Gastroesophageal sphincter (tissue), 4 donors: ENCODE measurements around the gene ASIC2. TPM values are rescaled to one million over a fixed set of nuclear protein-coding genes. Genes with fewer than 3 reads are reported as not detected.

ENCODE experiments used
- ATAC-seq: fragments of 150-250 bp; one replicate; pipeline ENCODE4 v1.9.1; 2016; ENCODE audit warnings: mild to moderate bottlenecking, moderate library complexity
- H3K27ac ChIP-seq, 4 donors: fragments of 200-600 bp; sonication (generic) in 3 of 4; 1 replicate in 3 of 4; 2 replicates in 1 of 4; pipeline ENCODE4 v1.5.1; 2016 to 2019
- H3K27me3 ChIP-seq: fragments of 200-600 bp; sonication (generic); one replicate; pipeline ENCODE4 v1.5.1; 2019
- H3K36me3 ChIP-seq, 2 donors: fragments of 200-600 bp; sonication (generic); one replicate each; pipeline ENCODE4 v1.5.1; 2019; ENCODE audit warnings: control low read depth in 1 of 2
- H3K4me1 ChIP-seq, 3 donors: fragments of 200-600 bp; sonication (generic); 1 replicate in 2 of 3; 2 replicates in 1 of 3; pipeline ENCODE4 v1.5.1; 2016 to 2019; ENCODE audit warnings: control low read depth in 2 of 3
- H3K4me3 ChIP-seq, 2 donors: fragments of 200-600 bp; sonication (generic); one replicate each; pipeline ENCODE4 v1.5.1; 2019; ENCODE audit warnings: mild to moderate bottlenecking in 1 of 2, moderate library complexity in 1 of 2
- H3K9me3 ChIP-seq, 3 donors: fragments of 200-600 bp; sonication (generic); one replicate each; pipeline ENCODE4 v1.5.1; 2017 to 2019; ENCODE audit warnings: control low read depth in 2 of 3
- EP300 ChIP-seq: sonication (generic); formaldehyde crosslinking; IDR thresholded peaks from one replicate; pipeline ENCODE4 v1.6.1; 2017; ENCODE audit warnings: antibody characterized with exemption, mild to moderate bottlenecking
- POLR2A ChIP-seq, 2 donors: fragments of 450-650 bp; IDR thresholded peaks; one replicate each; pipeline ENCODE4 v1.6.1; 2017; ENCODE audit warnings: antibody characterized with exemption in 2 of 2, mild to moderate bottlenecking in 2 of 2, moderate library complexity in 1 of 2
- POLR2AphosphoS5 ChIP-seq: sonication (generic); formaldehyde crosslinking; IDR thresholded peaks from one replicate; pipeline ENCODE4 v1.6.1; 2017; ENCODE audit warnings: antibody characterized with exemption
- WGBS, 2 donors: methylation state at CpG; one replicate each; pipeline ENCODE4 v1.1.5; 2018; ENCODE audit warnings: low coverage in 1 of 2; 5-methylcytosine and 5-hydroxymethylcytosine counted together
- total RNA-seq, 4 donors: library from RNA; depleted of rRNA; stranded (reverse); fragments of >200 nt; gene quantifications; one replicate each; pipeline ENCODE4 v1.1.0, GENCODE V29; 2016
- TF ChIP-seq, protein P1 (sequence below), 4 experiments: fragments of 200-600 bp in 2 of 4; fragments of 450-650 bp in 2 of 4; sonication (generic) in 1 of 4; IDR thresholded peaks; one replicate each; pipeline ENCODE4 v1.5.1; 2017 to 2019; ENCODE audit warnings: antibody characterized with exemption in 4 of 4, mild to moderate bottlenecking in 2 of 4, moderate library complexity in 2 of 4

Gene ASIC2
- total RNA-seq, 4 donors from 2014 or later: 0.15 TPM; not detected in 3

DNA sequence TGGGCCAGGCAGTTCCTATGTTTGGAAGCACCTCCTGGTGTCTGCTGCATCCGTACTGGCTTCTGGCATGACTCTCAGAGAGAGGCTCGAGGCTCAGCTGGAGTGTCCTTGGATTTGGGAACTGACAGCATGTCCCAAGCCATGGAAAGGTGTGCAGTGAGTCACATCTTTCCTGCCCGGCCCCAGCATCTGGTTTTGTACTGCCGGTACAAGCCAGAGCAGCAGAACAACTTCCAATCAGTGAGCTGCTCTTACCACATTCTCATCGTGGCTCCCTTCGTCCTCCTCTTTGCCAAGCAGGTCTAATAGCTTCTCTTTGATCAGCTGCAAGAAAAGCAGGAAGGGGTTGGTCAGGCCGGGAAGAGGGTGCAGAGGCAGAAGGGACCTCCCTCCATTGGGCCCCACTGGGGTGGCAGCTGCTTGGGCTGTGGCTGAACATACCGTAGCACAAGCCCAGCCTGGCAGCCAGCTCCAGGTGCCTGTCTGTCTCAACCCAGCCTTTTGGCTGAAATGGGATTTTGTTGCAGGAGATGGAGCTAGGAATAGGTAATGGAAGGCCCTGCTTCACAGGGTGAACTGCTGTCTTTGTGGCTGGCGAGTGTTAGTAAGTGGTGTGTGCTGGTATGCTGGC lies 277.3 kb downstream of the ASIC2 start:
- no peak for TF ChIP-seq POLR2A (IDR thresholded peaks at IDR 0.05)
- Histone ChIP-seq H3K4me3 (no peak overlapping the region), H3K9me3 (no peaks in the 10 kb centered on the region), H3K27ac (no peak overlapping the region), H3K36me3 (no peaks in the 10 kb centered on the region), H3K4me1 (no peaks in the 10 kb centered on the region), H3K27me3 (no peaks in the 10 kb centered on the region)
- WGBS, 2 donors: 51 to 86% methylated on average over 3 to 4 of the region's 9 CpGs
- ATAC-seq: no peak

DNA sequence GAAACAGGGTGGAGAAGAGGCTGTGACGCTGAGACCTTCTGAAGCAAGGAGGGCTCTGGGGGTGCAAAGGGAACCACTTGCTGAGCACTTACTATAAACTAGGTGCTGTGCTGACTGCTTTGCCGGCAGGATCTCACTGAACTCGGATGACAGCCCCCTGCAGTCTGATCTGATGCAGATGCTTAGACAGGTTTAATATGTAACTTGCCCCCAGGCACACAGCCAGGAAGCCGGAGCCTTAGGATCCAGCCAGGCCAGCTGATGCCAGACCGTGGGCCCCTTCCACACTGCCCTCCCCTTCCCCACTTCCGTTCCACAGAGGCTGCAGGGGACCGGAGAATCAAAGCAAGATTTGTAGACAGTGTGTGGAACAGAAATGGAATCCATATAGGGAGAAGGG lies 278.3 kb downstream of the ASIC2 start:
- WGBS, 2 donors: 35 to 52% methylated on average over 2 to 3 of the region's 7 CpGs
- H3K27ac ChIP-seq: no peak overlapping the region
- H3K4me3 ChIP-seq: no peak overlapping the region
- no peaks in the 10 kb centered on the region for H3K27me3 ChIP-seq
- H3K36me3 ChIP-seq: no peaks in the 10 kb centered on the region
- no peaks in the 10 kb centered on the region for H3K4me1 ChIP-seq
- TF ChIP-seq POLR2AphosphoS5 (no peak), POLR2A (IDR thresholded peaks at IDR 0.05) (no peak), EP300 (no peak)
- TF ChIP-seq, protein P1, sequence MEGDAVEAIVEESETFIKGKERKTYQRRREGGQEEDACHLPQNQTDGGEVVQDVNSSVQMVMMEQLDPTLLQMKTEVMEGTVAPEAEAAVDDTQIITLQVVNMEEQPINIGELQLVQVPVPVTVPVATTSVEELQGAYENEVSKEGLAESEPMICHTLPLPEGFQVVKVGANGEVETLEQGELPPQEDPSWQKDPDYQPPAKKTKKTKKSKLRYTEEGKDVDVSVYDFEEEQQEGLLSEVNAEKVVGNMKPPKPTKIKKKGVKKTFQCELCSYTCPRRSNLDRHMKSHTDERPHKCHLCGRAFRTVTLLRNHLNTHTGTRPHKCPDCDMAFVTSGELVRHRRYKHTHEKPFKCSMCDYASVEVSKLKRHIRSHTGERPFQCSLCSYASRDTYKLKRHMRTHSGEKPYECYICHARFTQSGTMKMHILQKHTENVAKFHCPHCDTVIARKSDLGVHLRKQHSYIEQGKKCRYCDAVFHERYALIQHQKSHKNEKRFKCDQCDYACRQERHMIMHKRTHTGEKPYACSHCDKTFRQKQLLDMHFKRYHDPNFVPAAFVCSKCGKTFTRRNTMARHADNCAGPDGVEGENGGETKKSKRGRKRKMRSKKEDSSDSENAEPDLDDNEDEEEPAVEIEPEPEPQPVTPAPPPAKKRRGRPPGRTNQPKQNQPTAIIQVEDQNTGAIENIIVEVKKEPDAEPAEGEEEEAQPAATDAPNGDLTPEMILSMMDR (IDR thresholded peaks at IDR 0.05): no peak
- no peak for ATAC-seq
- no peaks in the 10 kb centered on the region for H3K9me3 ChIP-seq

DNA sequence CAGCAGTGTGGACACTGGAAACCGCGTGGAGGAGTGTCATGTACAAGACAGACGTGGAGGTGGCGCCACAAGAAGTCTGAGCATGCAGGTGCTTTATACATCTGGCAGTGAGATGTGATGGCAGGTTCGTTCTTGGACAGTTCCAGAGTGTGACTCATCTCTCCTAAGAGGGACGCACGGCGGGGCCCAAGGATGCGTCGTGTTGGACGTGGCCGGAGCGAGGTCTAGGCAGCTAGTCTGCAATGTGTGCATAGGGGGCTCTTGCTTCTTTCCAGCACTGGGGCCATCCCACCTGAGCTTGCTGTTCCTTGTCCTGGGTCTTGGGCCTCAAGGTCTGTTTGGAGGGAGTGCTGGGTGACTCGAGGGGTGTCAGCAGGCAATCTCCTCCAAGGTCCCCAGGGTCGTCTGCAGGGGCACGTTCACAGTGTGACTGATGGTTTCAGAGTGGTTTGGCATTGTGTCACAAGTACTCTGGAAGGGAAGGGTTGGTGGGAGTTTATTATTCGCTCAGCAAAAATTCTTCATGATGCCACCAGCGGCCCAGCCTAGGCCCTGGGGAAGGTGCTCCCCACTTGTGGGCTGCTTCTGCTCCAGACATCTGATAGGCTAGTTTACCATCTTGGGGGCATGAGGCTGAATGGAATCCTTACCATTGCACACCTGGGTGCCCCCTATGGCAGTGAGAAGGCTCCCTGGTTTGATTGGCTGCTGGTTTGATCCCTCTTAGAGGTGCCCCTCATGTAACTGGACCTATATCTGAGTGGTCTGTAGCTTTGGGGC lies 279.3 kb downstream of the ASIC2 start:
- no peak for ATAC-seq
- Histone ChIP-seq H3K27me3 (no peaks in the 10 kb centered on the region), H3K4me3 (no peak overlapping the region), H3K27ac (no peak overlapping the region), H3K9me3 (no peaks in the 10 kb centered on the region), H3K36me3 (no peaks in the 10 kb centered on the region), H3K4me1 (no peaks in the 10 kb centered on the region)
- WGBS, 2 donors: 100% methylated on average over 2 of the region's 18 CpGs; no CpG with 5 or more reads in 1 of the 2 donors
- TF ChIP-seq EP300 (no peak), POLR2AphosphoS5 (no peak), POLR2A (IDR thresholded peaks at IDR 0.05) (no peak)
- TF ChIP-seq, protein P1 (IDR thresholded peaks at IDR 0.05): no peak

DNA sequence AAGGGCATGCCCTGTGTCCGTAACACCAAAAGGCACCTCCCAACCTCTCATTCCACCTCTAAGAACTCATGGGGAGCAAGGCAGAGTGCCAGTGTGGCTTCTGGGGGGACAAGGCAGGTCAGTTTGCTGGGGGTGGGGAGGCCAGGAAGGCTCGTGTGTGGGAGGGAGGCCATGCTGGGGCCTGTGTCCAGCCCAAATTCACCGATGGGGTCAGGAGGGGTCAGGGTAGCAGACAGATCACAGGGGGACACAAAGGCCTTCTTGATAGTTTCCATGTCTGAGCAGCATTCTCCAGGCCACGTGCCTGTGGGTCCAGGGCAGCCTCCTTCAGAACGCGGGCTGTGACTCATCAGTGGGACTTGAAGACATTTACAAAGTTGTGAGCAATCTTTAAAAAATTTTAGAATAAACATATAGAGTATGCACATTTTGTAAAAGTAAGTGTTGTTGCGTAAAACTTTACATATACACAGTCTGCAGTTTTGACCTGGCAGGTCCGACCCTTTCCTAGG lies 280.5 kb downstream of the ASIC2 start:
- Histone ChIP-seq H3K4me1 (no peaks in the 10 kb centered on the region), H3K27me3 (no peaks in the 10 kb centered on the region), H3K27ac (no peak overlapping the region), H3K9me3 (no peaks in the 10 kb centered on the region), H3K4me3 (no peak overlapping the region), H3K36me3 (no peaks in the 10 kb centered on the region)
- TF ChIP-seq POLR2A (IDR thresholded peaks at IDR 0.05) (no peak), POLR2AphosphoS5 (no peak), EP300 (no peak)
- TF ChIP-seq, protein P1 (IDR thresholded peaks at IDR 0.05): no peak
- 28 to 33% methylated on average over 3 to 5 of the region's 8 CpGs for WGBS, 2 donors
- no peak for ATAC-seq

DNA sequence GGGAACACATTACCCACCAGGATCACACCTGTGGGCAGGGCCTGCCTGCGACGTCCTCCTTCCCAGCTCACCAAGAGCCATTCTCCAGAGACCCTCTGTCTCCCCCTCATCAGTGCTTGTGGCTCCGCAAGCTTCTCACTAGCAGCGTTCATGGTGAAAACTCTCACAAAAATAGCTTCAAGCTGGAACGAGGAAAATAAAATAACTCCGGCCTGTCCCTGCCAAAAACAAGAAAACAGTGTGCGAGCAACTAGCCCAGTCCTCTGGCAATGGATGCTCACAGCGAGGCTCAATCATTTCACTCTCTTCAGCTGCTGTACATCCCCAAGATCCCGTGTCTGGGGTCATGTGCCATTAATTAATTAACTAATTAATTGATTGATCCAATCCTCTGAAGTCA lies 283.5 kb downstream of the ASIC2 start:
- WGBS, 2 donors: 73 to 94% methylated on average over 2 to 8 of the region's 9 CpGs
- ATAC-seq: no peak
- Histone ChIP-seq H3K27me3 (peaks cover 6% of the 10 kb centered on the region), H3K27ac (no peak overlapping the region), H3K9me3 (no peaks in the 10 kb centered on the region), H3K4me3 (no peak overlapping the region), H3K4me1 (no peaks in the 10 kb centered on the region), H3K36me3 (no peaks in the 10 kb centered on the region)
- TF ChIP-seq EP300: no peak
- TF ChIP-seq, protein P1 (IDR thresholded peaks at IDR 0.05): no peak
- no peak for TF ChIP-seq POLR2A (IDR thresholded peaks at IDR 0.05)
